Adrenal gland (tissue), 5 donors: ENCODE measurements around the gene ARFGAP1.

Source experiments
- POLR2A ChIP-seq, 2 donors: fragments of 450-650 bp; IDR thresholded peaks; one replicate each; pipeline ENCODE4 v1.6.1; 2017; ENCODE audit warnings: antibody characterized with exemption in 2 of 2, mild to moderate bottlenecking in 2 of 2, moderate library complexity in 1 of 2
- TF ChIP-seq, protein P1 (sequence below), 6 experiments: fragments of 450-650 bp in 4 of 6; fragments of 200-600 bp in 2 of 6; sonication (generic) in 1 of 6; IDR thresholded peaks; 1 replicate in 5 of 6; 2 replicates in 1 of 6; pipeline versions ENCODE4 v1.5.1 to v1.8.0; 2016 to 2021; ENCODE audit warnings: antibody characterized with exemption in 6 of 6, mild to moderate bottlenecking in 2 of 6, moderate library complexity in 1 of 6
- donor health status: DM: no; HTN: no; CAD: no.

DNA sequence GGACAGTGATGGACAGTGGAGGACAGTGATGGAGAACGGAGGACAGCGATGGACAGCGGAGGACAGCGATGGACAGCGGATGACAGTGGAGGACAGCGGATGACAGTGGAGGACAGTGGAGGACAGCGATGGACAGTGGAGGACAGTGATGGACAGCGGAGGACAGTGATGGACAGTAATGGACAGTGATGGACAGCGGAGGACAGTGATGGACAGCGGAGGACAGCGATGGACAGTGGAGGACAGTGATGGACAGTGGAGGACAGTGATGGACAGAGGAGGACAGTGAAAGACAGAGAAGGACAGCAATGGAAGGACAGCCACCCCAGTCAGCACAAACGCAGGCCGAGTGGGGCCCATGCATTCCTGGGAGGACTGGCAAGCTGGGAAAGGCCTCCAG lies 15.0 kb upstream of the ARFGAP1 start:
- TF ChIP-seq, protein P1, sequence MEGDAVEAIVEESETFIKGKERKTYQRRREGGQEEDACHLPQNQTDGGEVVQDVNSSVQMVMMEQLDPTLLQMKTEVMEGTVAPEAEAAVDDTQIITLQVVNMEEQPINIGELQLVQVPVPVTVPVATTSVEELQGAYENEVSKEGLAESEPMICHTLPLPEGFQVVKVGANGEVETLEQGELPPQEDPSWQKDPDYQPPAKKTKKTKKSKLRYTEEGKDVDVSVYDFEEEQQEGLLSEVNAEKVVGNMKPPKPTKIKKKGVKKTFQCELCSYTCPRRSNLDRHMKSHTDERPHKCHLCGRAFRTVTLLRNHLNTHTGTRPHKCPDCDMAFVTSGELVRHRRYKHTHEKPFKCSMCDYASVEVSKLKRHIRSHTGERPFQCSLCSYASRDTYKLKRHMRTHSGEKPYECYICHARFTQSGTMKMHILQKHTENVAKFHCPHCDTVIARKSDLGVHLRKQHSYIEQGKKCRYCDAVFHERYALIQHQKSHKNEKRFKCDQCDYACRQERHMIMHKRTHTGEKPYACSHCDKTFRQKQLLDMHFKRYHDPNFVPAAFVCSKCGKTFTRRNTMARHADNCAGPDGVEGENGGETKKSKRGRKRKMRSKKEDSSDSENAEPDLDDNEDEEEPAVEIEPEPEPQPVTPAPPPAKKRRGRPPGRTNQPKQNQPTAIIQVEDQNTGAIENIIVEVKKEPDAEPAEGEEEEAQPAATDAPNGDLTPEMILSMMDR (IDR thresholded peaks at IDR 0.05), result no peak
- TF ChIP-seq POLR2A (IDR thresholded peaks at IDR 0.05), result no peak
